ENCODE data around the gene GOLGA1. TPM values are rescaled to one million over a fixed set of nuclear protein-coding genes. Genes with fewer than 3 reads are reported as not detected.

GOLGA1 gene
- total and polyA plus RNA-seq, 2 of the 13 experiments (the other 11 are each of a cell fraction or from before 2014, with no cell fraction given) = 12.7 to 15.9 TPM

GRCh38 chr9:124950050-124950718 lies 9.3 kb upstream of the GOLGA1 start (continued):
- TF ChIP-seq ZNF770 (CRISPR knock-in tag; IDR thresholded peaks at IDR 0.05) (no peak), ZBTB44 (CRISPR knock-in tag; IDR thresholded peaks at IDR 0.05) (no peak), KLF16 (CRISPR knock-in tag; IDR thresholded peaks at IDR 0.05) (peak in 1 of 2 experiments; percentile 85; a peak in 1 of 4 replicates), MAF1 (CRISPR knock-in tag; IDR thresholded peaks at IDR 0.05; ENCODE audit: borderline replicate concordance) (no peak), TBL1XR1 (IDR thresholded peaks at IDR 0.05; ENCODE audit: borderline replicate concordance, low read length, partially characterized antibody) (no peak), ARNTL (CRISPR knock-in tag; IDR thresholded peaks at IDR 0.05) (no peak), STAT6 (CRISPR knock-in tag; IDR thresholded peaks at IDR 0.05; ENCODE audit: borderline replicate concordance) (no peak), ZNF556 (CRISPR knock-in tag; IDR thresholded peaks at IDR 0.05; ENCODE audit: borderline replicate concordance) (no peak), ZNF143 (CRISPR knock-in tag; IDR thresholded peaks at IDR 0.05) (no peak), KLF6 (CRISPR knock-in tag; IDR thresholded peaks at IDR 0.05) (no peak), MEIS2 (CRISPR knock-in tag; IDR thresholded peaks at IDR 0.05) (no peak), ZNF878 (CRISPR knock-in tag; IDR thresholded peaks at IDR 0.05) (no peak), SAP130 (CRISPR knock-in tag; IDR thresholded peaks at IDR 0.05; ENCODE audit: low read depth) (peak; percentile 47), ZNF17 (CRISPR knock-in tag; IDR thresholded peaks at IDR 0.05) (no peak), ETV5 (CRISPR knock-in tag; IDR thresholded peaks at IDR 0.05; ENCODE audit: borderline replicate concordance) (no peak; the same call in 1 of the 2 replicates), MIER3 (CRISPR knock-in tag; IDR thresholded peaks at IDR 0.05; ENCODE audit: borderline replicate concordance) (no peak), CREM (IDR thresholded peaks at IDR 0.05) (peak; percentile 77), CREM (CRISPR knock-in tag; IDR thresholded peaks at IDR 0.05) (no peak), AKAP8 (CRISPR knock-in tag; IDR thresholded peaks at IDR 0.05) (no peak), ZNF10 (CRISPR knock-in tag; IDR thresholded peaks at IDR 0.05; ENCODE audit: borderline replicate concordance, low read depth) (no peak), ZNF282 (IDR thresholded peaks at IDR 0.05; ENCODE audit: partially characterized antibody) (no peak), CEBPZ (IDR thresholded peaks at IDR 0.05; ENCODE audit: low read length) (no peak)

Data from HepG2 (cell line).